ENCODE measurements around the gene SLFNL1. TPM values are rescaled to one million over a fixed set of nuclear protein-coding genes. Genes with fewer than 3 reads are reported as not detected.

The SLFNL1 gene
- total RNA-seq, 6 donors from 2014 or later: 2.2 to 7.8 (median 5.3) TPM

GRCh38 chr1:40981691-40982448, 39.7 kb downstream of the SLFNL1 start:
- Histone ChIP-seq H3K9me3 (no peaks in the 10 kb centered on the region), H3K4me1 (peaks cover 32 to 50% (median 43%) of the 10 kb centered on the region in 4 donors), H3K27ac (peak overlapping the region in 1 of 4 donors; percentile 49), H3K27me3 (no peaks in the 10 kb centered on the region), H3K4me3 (peak overlapping the region in 2 of 4 donors; percentile 5 to 13), H3K36me3 (peaks cover 0 to 29% (median 4%) of the 10 kb centered on the region in 4 donors)
- DNase-seq: no peak
- TF ChIP-seq POLR2A (IDR thresholded peaks at IDR 0.05) (no peak), POLR2AphosphoS5 (IDR thresholded peaks at IDR 0.05) (no peak), EP300 (IDR thresholded peaks at IDR 0.05) (no peak), CTCF (IDR thresholded peaks at IDR 0.05) (no peak)
- 57 to 61% methylated on average over 14 of the region's 14 CpGs for WGBS, 2 donors
- no peak for ATAC-seq (ENCODE audit: low FRiP score in 2 of 2)

- 27 to 29% methylated on average over 25 to 27 of the region's 27 CpGs for WGBS, 2 donors
- ATAC-seq (ENCODE audit: low FRiP score in 2 of 2) (no peak), DNase-seq (peak in 1 of 2 donors; percentile 25)
- Histone ChIP-seq H3K27ac (peak overlapping the region; percentile 93 to 95 (median 94)), H3K4me3 (peak overlapping the region; percentile 35 to 82 (median 76)), H3K4me1 (peaks cover 28 to 37% (median 31%) of the 10 kb centered on the region in 4 donors), H3K9me3 (no peaks in the 10 kb centered on the region), H3K36me3 (peaks cover 0 to 20% (median 3%) of the 10 kb centered on the region in 4 donors), H3K27me3 (no peaks in the 10 kb centered on the region)
- no peak for TF ChIP-seq POLR2AphosphoS5 (IDR thresholded peaks at IDR 0.05)
- TF ChIP-seq EP300 (IDR thresholded peaks at IDR 0.05): no peak
- no peak for TF ChIP-seq CTCF (IDR thresholded peaks at IDR 0.05)
- no peak for TF ChIP-seq POLR2A (IDR thresholded peaks at IDR 0.05)
These were observed 40.9 kb downstream of the SLFNL1 start for GRCh38 chr1:40980453-40981121.

GRCh38 chr1:40980068-40980452, 41.5 kb downstream of the SLFNL1 start:
- Histone ChIP-seq H3K36me3 (peaks cover 0 to 17% (median 3%) of the 10 kb centered on the region in 4 donors), H3K27me3 (no peaks in the 10 kb centered on the region), H3K4me3 (peak overlapping the region; percentile 35 to 82 (median 76)), H3K27ac (peak overlapping the region; percentile 93 to 95 (median 94)), H3K9me3 (no peaks in the 10 kb centered on the region), H3K4me1 (peaks cover 26 to 32% (median 29%) of the 10 kb centered on the region in 4 donors)
- DNase-seq (no peak), ATAC-seq (ENCODE audit: low FRiP score in 2 of 2) (peak in 1 of 2 donors; percentile 46)
- peak in 1 of 4 donors; percentile 6 for TF ChIP-seq POLR2A (IDR thresholded peaks at IDR 0.05)
- no peak for TF ChIP-seq POLR2AphosphoS5 (IDR thresholded peaks at IDR 0.05)
- 0 to 1% methylated on average over 12 to 14 of the region's 50 CpGs for WGBS, 2 donors

GRCh38 chr1:40979241-40980067, 42.1 kb downstream of the SLFNL1 start, which contains the start of gene CTPS1:
Gene CTPS1, plus strand, starts transcription at chr1:40979696. Its CDS starts 3,595 bp downstream, at chr1:40983291.
- no peaks in the 10 kb centered on the region for H3K27me3 ChIP-seq
- 3% methylated on average over 40 of the region's 96 CpGs; no CpG with 5 or more reads in 1 of the 2 donors for WGBS, 2 donors
- peak within 1 kb of the TSS; percentile 45 to 82 (median 76) for H3K4me3 ChIP-seq
- H3K27ac ChIP-seq: peak within 1 kb of the TSS; percentile 93 to 95 (median 94)
- peaks cover 20 to 30% (median 26%) of the 10 kb centered on the region in 4 donors for H3K4me1 ChIP-seq
- TF ChIP-seq POLR2A (IDR thresholded peaks at IDR 0.05) (peak in 3 of 4 donors; percentile 13 to 76 (median 67)), CTCF (IDR thresholded peaks at IDR 0.05) (peak in 2 of 6 experiments; percentile 24 to 31), EP300 (IDR thresholded peaks at IDR 0.05) (no peak), POLR2AphosphoS5 (IDR thresholded peaks at IDR 0.05) (peak in 1 of 2 donors; percentile 68)
- no peaks in the 10 kb centered on the region for H3K9me3 ChIP-seq
- peak; percentile 93 to 99 for DNase-seq
- ATAC-seq (ENCODE audit: low FRiP score in 2 of 2): peak; percentile 97
- H3K36me3 ChIP-seq: peaks cover 0 to 11% (median 2%) of the 10 kb centered on the region in 4 donors

Measured in upper lobe of left lung (tissue), 6 donors.